ENCODE data around the gene LRRC4C.
A peak's percentile ranks its signal among the peaks of the same experiment; 100 is the strongest.
"Not testable (repeated sequence)": the region's sequence is repeated elsewhere in the genome, so short reads cannot be mapped to it uniquely, and the experiment has no call there.

The LRRC4C gene

GRCh38 chr11:41003339-41004282, 455.8 kb downstream of the LRRC4C start:
- DNase-seq, result no peak

GRCh38 chr11:40998920-40999319, 460.5 kb downstream of the LRRC4C start:
- no peak for DNase-seq

- no peak for DNase-seq
These were observed 471.5 kb downstream of the LRRC4C start for GRCh38 chr11:40987776-40988435.

GRCh38 chr11:40986320-40986719, 473.1 kb downstream of the LRRC4C start:
- no peak for DNase-seq

GRCh38 chr11:40975076-40975475, 484.4 kb downstream of the LRRC4C start:
- no peak for DNase-seq

- no peak for DNase-seq
These were observed 485.2 kb downstream of the LRRC4C start for GRCh38 chr11:40974186-40974795.

GRCh38 chr11:40958707-40959106, 500.7 kb downstream of the LRRC4C start:
- no peak for DNase-seq

- no peak for DNase-seq
These were observed 507.0 kb downstream of the LRRC4C start for GRCh38 chr11:40952479-40952878.

GRCh38 chr11:40938002-40938401, 521.5 kb downstream of the LRRC4C start:
- no peak for DNase-seq

- no peak for DNase-seq
These were observed 534.5 kb downstream of the LRRC4C start for GRCh38 chr11:40924915-40925314.

- DNase-seq, result no peak
These were observed 538.2 kb downstream of the LRRC4C start for GRCh38 chr11:40921246-40921645.

GRCh38 chr11:40910774-40911173, 548.7 kb downstream of the LRRC4C start:
- not testable (repeated sequence) for DNase-seq

GRCh38 chr11:40894501-40894900, 565.0 kb downstream of the LRRC4C start:
- no peak for DNase-seq

GRCh38 chr11:40885250-40885954, 574.0 kb downstream of the LRRC4C start:
- DNase-seq, result peak; percentile 0

- DNase-seq, result no peak
These were observed 577.2 kb downstream of the LRRC4C start for GRCh38 chr11:40882301-40882700.

GRCh38 chr11:40879911-40880310, 579.5 kb downstream of the LRRC4C start:
- no peak for DNase-seq

GRCh38 chr11:40877981-40878380, 581.5 kb downstream of the LRRC4C start:
- DNase-seq, result no peak

GRCh38 chr11:40877256-40877655, 582.2 kb downstream of the LRRC4C start:
- no peak for DNase-seq

- no peak for DNase-seq
These were observed 591.3 kb downstream of the LRRC4C start for GRCh38 chr11:40867991-40868632.

- not testable (repeated sequence) for DNase-seq
These were observed 601.7 kb downstream of the LRRC4C start for GRCh38 chr11:40857754-40858153.

GRCh38 chr11:40842750-40843339, 616.6 kb downstream of the LRRC4C start:
- no peak for DNase-seq

GRCh38 chr11:40841231-40841630, 618.2 kb downstream of the LRRC4C start:
- DNase-seq, result no peak

Data from NCI-H1436 (cell line).